ENCODE results near the gene PTPN9. TPM values are rescaled to one million over a fixed set of nuclear protein-coding genes. Genes with fewer than 3 reads are reported as not detected.
A peak's percentile ranks its signal among the peaks of the same experiment; 100 is the strongest.

Gene PTPN9
- total and polyA plus RNA-seq, 8 donors, result 7.7 to 22.9 (median 14.5) TPM

GRCh38 chr15:75596703-75597345 lies 17.7 kb upstream of the PTPN9 start:
- TF ChIP-seq, protein P1, sequence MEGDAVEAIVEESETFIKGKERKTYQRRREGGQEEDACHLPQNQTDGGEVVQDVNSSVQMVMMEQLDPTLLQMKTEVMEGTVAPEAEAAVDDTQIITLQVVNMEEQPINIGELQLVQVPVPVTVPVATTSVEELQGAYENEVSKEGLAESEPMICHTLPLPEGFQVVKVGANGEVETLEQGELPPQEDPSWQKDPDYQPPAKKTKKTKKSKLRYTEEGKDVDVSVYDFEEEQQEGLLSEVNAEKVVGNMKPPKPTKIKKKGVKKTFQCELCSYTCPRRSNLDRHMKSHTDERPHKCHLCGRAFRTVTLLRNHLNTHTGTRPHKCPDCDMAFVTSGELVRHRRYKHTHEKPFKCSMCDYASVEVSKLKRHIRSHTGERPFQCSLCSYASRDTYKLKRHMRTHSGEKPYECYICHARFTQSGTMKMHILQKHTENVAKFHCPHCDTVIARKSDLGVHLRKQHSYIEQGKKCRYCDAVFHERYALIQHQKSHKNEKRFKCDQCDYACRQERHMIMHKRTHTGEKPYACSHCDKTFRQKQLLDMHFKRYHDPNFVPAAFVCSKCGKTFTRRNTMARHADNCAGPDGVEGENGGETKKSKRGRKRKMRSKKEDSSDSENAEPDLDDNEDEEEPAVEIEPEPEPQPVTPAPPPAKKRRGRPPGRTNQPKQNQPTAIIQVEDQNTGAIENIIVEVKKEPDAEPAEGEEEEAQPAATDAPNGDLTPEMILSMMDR (IDR thresholded peaks at IDR 0.05), result no peak
- TF ChIP-seq POLR2AphosphoS5 (IDR thresholded peaks at IDR 0.05), result peak in 2 of 3 donors; percentile 64 to 77
- no peak for TF ChIP-seq EP300 (IDR thresholded peaks at IDR 0.05)
- no peak for TF ChIP-seq POLR2A (IDR thresholded peaks at IDR 0.05)
- intact Hi-C loops (cut with DNase I; ENCODE audit: low total_unique reads), result no loop called here
- WGBS, 5 donors, result 32 to 61% (median 51%) methylated on average over 3 of the region's 3 CpGs

DNA sequence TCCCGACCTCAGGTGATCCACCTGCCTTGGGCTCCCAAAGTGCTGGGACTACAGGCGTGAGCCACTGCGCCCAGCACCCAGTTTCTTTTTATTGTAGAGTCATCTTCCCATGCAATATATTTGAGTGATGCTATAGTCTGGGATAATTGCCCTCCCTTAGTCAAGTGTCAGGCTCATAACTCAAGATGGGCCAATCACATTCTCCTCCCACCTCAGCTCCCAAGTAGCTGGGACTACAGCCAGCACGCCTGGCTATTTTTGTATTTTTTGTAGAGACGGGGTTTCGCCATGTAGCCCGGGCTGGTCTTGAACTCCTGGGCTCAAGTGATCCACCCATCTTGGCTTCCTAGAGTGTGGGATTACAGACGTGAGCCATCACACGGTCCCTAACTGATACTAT lies 15.2 kb upstream of the PTPN9 start:
- intact Hi-C loops (cut with DNase I; ENCODE audit: low total_unique reads), result no loop called here
- H3K4me1 ChIP-seq, result peaks cover 24 to 38% (median 29%) of the 10 kb centered on the region in 4 donors
- DNase-seq, result no peak
- peaks cover 3 to 70% (median 46%) of the 10 kb centered on the region in 4 donors for H3K36me3 ChIP-seq
- no peak overlapping the region for H3K27ac ChIP-seq
- H3K9me3 ChIP-seq, result no peaks in the 10 kb centered on the region
- H3K4me3 ChIP-seq, result no peak overlapping the region
- no peak for TF ChIP-seq POLR2A (IDR thresholded peaks at IDR 0.05)
- TF ChIP-seq, protein P1 (IDR thresholded peaks at IDR 0.05), result no peak
- TF ChIP-seq POLR2AphosphoS5 (IDR thresholded peaks at IDR 0.05), result no peak
- no peak for TF ChIP-seq EP300 (IDR thresholded peaks at IDR 0.05)
- H3K27me3 ChIP-seq, result no peaks in the 10 kb centered on the region
- 76 to 89% (median 83%) methylated on average over 9 of the region's 9 CpGs for WGBS, 5 donors

More at GRCh38 chr15:75596703-75597345, 17.7 kb upstream of the PTPN9 start:
- DNase-seq, result peak in 1 of 2 donors; percentile 54
- Histone ChIP-seq H3K27me3 (no peaks in the 10 kb centered on the region), H3K27ac (peak overlapping the region; percentile 45 to 75 (median 69)), H3K36me3 (peaks cover 11 to 85% (median 63%) of the 10 kb centered on the region in 4 donors), H3K9me3 (no peaks in the 10 kb centered on the region), H3K4me3 (no peak overlapping the region), H3K4me1 (peaks cover 24 to 45% (median 31%) of the 10 kb centered on the region in 4 donors)

- peaks cover 0 to 48% (median 34%) of the 10 kb centered on the region in 4 donors for H3K36me3 ChIP-seq
- no peaks in the 10 kb centered on the region for H3K27me3 ChIP-seq
- 82 to 88% (median 85%) methylated on average over 4 of the region's 4 CpGs for WGBS, 5 donors
- intact Hi-C loops (cut with DNase I; ENCODE audit: low total_unique reads), result no loop called here
- TF ChIP-seq, protein P1 (IDR thresholded peaks at IDR 0.05), result no peak
- TF ChIP-seq POLR2A (IDR thresholded peaks at IDR 0.05), result no peak
- no peak for TF ChIP-seq EP300 (IDR thresholded peaks at IDR 0.05)
- no peak for TF ChIP-seq POLR2AphosphoS5 (IDR thresholded peaks at IDR 0.05)
- H3K4me1 ChIP-seq, result peaks cover 0 to 14% (median 7%) of the 10 kb centered on the region in 4 donors
- no peak overlapping the region for H3K27ac ChIP-seq
- no peak overlapping the region for H3K4me3 ChIP-seq
- DNase-seq, result no peak
- H3K9me3 ChIP-seq, result no peaks in the 10 kb centered on the region
Observed at GRCh38 chr15:75591655-75592364, 12.7 kb upstream of the PTPN9 start.

GRCh38 chr15:75590239-75590638 lies 11.1 kb upstream of the PTPN9 start:
- DNase-seq, result no peak
- H3K9me3 ChIP-seq, result no peaks in the 10 kb centered on the region
- intact Hi-C loops (cut with DNase I; ENCODE audit: low total_unique reads), result no loop called here
- no peak overlapping the region for H3K4me3 ChIP-seq
- H3K27me3 ChIP-seq, result no peaks in the 10 kb centered on the region
- H3K36me3 ChIP-seq, result peaks cover 0 to 33% (median 20%) of the 10 kb centered on the region in 4 donors
- H3K4me1 ChIP-seq, result no peaks in the 10 kb centered on the region
- WGBS, 5 donors, result 88 to 97% (median 95%) methylated on average over 2 of the region's 2 CpGs
- no peak overlapping the region for H3K27ac ChIP-seq
- TF ChIP-seq EP300 (IDR thresholded peaks at IDR 0.05) (no peak), POLR2A (IDR thresholded peaks at IDR 0.05) (no peak), POLR2AphosphoS5 (IDR thresholded peaks at IDR 0.05) (no peak)
- TF ChIP-seq, protein P1 (IDR thresholded peaks at IDR 0.05), result no peak
